ENCODE measurements around the gene TMEM175. TPM values are rescaled to one million over a fixed set of nuclear protein-coding genes. Genes with fewer than 3 reads are reported as not detected.

TMEM175 gene
- total and polyA plus RNA-seq, 9 of the 15 experiments (the other 6 are each of a cell fraction or from before 2014, with no cell fraction given) = 0.13 to 30.9 (median 9.4) TPM

DNA sequence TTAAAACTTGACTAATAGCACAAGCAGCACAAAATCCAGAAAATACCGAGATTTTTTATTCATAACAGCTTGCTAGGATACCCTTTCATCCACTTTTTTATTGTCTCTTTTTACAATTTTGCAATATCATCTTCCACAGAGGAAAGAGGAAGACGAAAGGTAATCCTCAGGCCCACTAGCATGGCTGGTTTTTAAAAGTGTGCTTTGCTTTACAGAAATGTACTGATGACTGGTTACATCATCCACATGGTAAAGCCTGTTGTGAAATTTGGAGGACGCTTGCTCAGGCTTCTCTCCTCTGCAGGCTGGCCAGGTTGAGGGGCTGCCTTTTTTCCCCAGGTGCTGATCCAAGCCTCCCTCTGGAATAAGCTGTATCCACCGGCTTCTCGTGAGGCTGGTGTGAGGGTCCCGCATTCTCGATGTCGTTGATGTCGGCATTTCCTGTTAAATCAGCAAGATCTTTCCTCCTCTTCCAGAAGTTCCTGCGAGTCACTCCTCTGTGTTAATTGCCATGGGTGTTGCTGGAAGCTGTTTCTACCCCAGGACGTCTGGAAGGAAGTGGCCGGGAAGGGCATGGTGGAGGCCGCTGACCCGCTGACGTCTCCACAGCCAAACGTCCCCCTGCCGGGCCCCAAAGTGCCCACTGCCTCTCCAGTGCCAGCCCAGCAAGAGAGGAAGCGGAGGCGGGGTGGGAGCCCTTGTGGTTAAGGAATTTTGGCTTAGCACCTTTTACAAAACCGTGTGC is 46.9 kb downstream of the TMEM175 start:
- FAIRE-seq (peak; percentile 49), ATAC-seq (peak; percentile 41), DNase-seq (ENCODE audit: extremely low read depth in 1 of 4, low spot score in 3 of 4) (no peak)
- H3K4me1 ChIP-seq (replicated peaks in 1 of 2; ENCODE audit: control insufficient read depth in 2 of 2, insufficient read depth in 2 of 2, low read length in 2 of 2) = peaks cover 24 to 47% of the 10 kb centered on the region in 2 experiments
- 0 out of 3 replicates have a peak overlapping the region, but pooled peaks have one; percentile 24 for H3K27ac ChIP-seq (ENCODE audit: extremely low read depth, low read depth, low read length)
- 37% methylated on average over 19 of the region's 20 CpGs for WGBS (ENCODE audit: insufficient coverage, low coverage, missing lambda C conversion rate)
- in situ Hi-C loops (cut with MboI) = no loop called here
- peak overlapping the region; percentile 54 for H2AFZ ChIP-seq (ENCODE audit: low read depth, low read length)
- peak overlapping the region in 1 of 2 experiments; percentile 45; a peak in 2 of 4 replicates for H3K9ac ChIP-seq (ENCODE audit: insufficient read depth in 1 of 2, low read depth in 2 of 2, low read length in 2 of 2)
- H3K79me2 ChIP-seq (ENCODE audit: control insufficient read depth, insufficient read depth, low read length) = 0 out of 3 replicates have a peak, but pooled peaks cover 3% of the 10 kb centered on the region
- intact Hi-C loops (cut with micrococcal nuclease) = no loop called here
- ChIA-PET POLR2A (interaction anchor here (0.6 to 1.5 kb wide), 2 partner anchors 9 to 237 kb away, joined by 3 to 7 read pairs; no protein-coding TSS in a partner anchor), CTCF (ENCODE audit: low intra/inter-chr PET ratio) (no interaction called here)
- no peaks in the 10 kb centered on the region for H3K36me3 ChIP-seq (ENCODE audit: control insufficient read depth, insufficient read depth, low read length)
- H3K9me3 ChIP-seq (replicated peaks; ENCODE audit: control insufficient read depth, insufficient read depth, low read depth, low read length) = no peaks in the 10 kb centered on the region
- H3K27me3 ChIP-seq (ENCODE audit: control insufficient read depth in 2 of 2, insufficient read depth in 2 of 2, low read length in 2 of 2) = no peaks in the 10 kb centered on the region
- BruUV-seq (replicated peaks) = no TSS peak
- peak overlapping the region; percentile 16; the same call in 1 of the 2 replicates for H3K4me2 ChIP-seq (ENCODE audit: insufficient read depth, low read length)
- H3K9me1 ChIP-seq (ENCODE audit: control insufficient read depth, insufficient read depth, low read length) = no peaks in the 10 kb centered on the region
- no peak overlapping the region for H3K4me3 ChIP-seq
- no peaks in the 10 kb centered on the region for H4K20me1 ChIP-seq (replicated peaks; ENCODE audit: control insufficient read depth, insufficient read depth, low read length)
- TF ChIP-seq SMAD4 (CRISPR knock-in tag; conservative IDR thresholded peaks at IDR 0.05) = peak; percentile 59
- no peak for TF ChIP-seq ZNF57 (CRISPR knock-in tag; IDR thresholded peaks at IDR 0.05)
- TF ChIP-seq IRF2 (CRISPR knock-in tag; IDR thresholded peaks at IDR 0.05) = no peak
- TF ChIP-seq C11orf30 (IDR thresholded peaks at IDR 0.05; ENCODE audit: low read depth) = peak; percentile 64; the same call in 1 of the 2 replicates
- TF ChIP-seq, protein P1, sequence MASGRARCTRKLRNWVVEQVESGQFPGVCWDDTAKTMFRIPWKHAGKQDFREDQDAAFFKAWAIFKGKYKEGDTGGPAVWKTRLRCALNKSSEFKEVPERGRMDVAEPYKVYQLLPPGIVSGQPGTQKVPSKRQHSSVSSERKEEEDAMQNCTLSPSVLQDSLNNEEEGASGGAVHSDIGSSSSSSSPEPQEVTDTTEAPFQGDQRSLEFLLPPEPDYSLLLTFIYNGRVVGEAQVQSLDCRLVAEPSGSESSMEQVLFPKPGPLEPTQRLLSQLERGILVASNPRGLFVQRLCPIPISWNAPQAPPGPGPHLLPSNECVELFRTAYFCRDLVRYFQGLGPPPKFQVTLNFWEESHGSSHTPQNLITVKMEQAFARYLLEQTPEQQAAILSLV (tag; IDR thresholded peaks at IDR 0.05) = 0 out of 2 replicates have a peak, but pooled peaks have one; percentile 17
- TF ChIP-seq, protein P2, sequence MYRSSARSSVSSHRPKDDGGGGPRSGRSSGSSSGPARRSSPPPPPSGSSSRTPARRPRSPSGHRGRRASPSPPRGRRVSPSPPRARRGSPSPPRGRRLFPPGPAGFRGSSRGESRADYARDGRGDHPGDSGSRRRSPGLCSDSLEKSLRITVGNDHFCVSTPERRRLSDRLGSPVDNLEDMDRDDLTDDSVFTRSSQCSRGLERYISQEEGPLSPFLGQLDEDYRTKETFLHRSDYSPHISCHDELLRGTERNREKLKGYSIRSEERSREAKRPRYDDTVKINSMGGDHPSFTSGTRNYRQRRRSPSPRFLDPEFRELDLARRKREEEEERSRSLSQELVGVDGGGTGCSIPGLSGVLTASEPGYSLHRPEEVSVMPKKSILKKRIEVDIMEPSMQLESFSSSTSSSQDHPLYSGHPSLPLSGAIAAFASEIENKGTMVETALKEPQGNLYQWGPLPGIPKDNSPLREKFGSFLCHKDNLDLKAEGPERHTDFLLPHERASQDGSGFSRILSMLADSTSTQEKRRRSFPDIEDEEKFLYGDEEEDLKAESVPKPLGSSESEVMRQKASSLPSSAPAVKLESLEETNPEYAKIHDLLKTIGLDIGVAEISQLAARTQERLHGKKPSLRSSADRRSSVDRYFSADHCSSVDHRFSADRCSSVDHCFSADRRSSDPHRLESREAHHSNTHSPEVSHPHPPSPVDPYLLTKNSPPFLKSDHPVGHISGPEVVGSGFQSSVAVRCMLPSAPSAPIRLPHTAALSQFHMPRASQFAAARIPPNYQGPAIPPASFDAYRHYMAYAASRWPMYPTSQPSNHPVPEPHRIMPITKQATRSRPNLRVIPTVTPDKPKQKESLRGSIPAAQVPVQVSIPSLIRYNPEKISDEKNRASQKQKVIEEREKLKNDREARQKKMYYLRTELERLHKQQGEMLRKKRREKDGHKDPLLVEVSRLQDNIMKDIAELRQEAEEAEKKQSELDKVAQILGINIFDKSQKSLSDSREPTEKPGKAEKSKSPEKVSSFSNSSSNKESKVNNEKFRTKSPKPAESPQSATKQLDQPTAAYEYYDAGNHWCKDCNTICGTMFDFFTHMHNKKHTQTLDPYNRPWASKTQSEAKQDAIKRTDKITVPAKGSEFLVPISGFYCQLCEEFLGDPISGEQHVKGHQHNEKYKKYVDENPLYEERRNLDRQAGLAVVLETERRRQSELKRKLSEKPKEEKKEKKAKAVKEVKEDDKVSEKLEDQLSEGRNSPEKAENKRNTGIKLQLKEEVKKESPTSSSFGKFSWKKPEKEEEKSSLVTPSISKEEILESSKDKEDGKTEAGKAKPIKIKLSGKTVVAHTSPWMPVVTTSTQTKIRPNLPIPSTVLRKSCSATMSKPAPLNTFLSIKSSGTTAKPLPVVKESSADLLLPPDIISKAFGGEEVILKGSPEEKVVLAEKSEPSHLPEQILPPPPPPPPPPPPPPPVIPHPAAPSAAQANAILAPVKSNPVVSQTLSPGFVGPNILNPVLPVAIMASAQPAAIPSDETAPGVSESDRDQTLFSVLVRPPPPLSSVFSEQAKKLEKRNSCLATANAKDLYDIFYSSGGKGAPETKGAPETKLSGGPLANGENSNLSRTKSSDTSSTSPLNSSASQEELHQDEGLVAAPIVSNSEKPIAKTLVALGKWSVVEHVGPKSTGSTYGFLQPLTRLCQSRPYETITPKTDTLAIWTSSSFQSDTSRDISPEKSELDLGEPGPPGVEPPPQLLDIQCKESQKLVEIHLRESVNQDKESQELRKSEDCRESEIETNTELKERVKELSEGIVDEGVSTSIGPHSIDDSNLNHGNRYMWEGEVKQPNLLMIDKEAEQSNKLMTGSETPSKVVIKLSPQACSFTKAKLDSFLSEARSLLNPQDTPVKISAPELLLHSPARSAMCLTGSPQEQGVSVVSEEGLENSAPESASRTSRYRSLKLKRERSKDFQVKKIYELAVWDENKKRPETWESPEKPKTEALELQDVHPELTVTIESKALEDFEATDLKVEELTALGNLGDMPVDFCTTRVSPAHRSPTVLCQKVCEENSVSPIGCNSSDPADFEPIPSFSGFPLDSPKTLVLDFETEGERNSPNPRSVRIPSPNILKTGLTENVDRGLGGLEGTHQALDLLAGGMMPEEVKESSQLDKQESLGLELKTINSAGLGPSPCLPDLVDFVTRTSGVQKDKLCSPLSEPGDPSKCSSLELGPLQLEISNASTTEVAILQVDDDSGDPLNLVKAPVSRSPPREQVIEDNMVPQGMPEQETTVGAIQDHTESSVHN (IDR thresholded peaks at IDR 0.05; ENCODE audit: borderline replicate concordance in 1 of 2, low read depth in 1 of 2) = 0 out of 4 replicates have a peak, but pooled peaks of 1 of the 2 experiments have one; percentile 22
- peak; percentile 31; the same call in 1 of the 2 replicates for TF ChIP-seq SMARCE1 (IDR thresholded peaks at IDR 0.05)
- peak in 1 of 2 experiments; percentile 50; a peak in 3 of 4 replicates for TF ChIP-seq NRF1 (conservative IDR thresholded peaks at IDR 0.05 in 1 of 2, IDR thresholded peaks at IDR 0.05 in 1 of 2)
- TF ChIP-seq SPI1 (IDR thresholded peaks at IDR 0.05; ENCODE audit: borderline replicate concordance, low read depth, low read length) = peak; percentile 55; the same call in 1 of the 2 replicates
- peak; percentile 30; the same call in 1 of the 2 replicates for TF ChIP-seq ZFX (CRISPR knock-in tag; IDR thresholded peaks at IDR 0.05)

Data from K562 (cell line).